Thoracic aorta (tissue), 2 donors: ENCODE results near the gene BICC1. TPM values are rescaled to one million over a fixed set of nuclear protein-coding genes. Genes with fewer than 3 reads are reported as not detected.
A peak's percentile ranks its signal among the peaks of the same experiment; 100 is the strongest.

Source experiments
- ATAC-seq: fragments of 150-250 bp; one replicate; pipeline ENCODE4 v1.8.0; 2017; ENCODE audit warnings: low read depth; ENCODE audit not compliant: insufficient number of reproducible peaks, low FRiP score
- DNase-seq: peaks from one replicate; pipeline ENCODE4 v3.0.0-alpha.2; 2020; ENCODE audit warnings: low spot score
- H3K27ac ChIP-seq, 2 donors: fragments of 200-600 bp; sonication (generic); 1 replicate in 1 of 2; 2 replicates in 1 of 2; pipeline ENCODE4 v1.5.1; 2016; ENCODE audit warnings: mild to moderate bottlenecking in 2 of 2, moderate library complexity in 2 of 2
- H3K27me3 ChIP-seq: fragments of 200-600 bp; sonication (generic); replicated peaks from 2 replicates; pipeline ENCODE4 v1.6.0; 2016; ENCODE audit warnings: mild to moderate bottlenecking; ENCODE audit not compliant: insufficient read depth
- H3K36me3 ChIP-seq: fragments of 200-600 bp; sonication (generic); one replicate; pipeline ENCODE4 v1.5.1; 2016
- H3K4me1 ChIP-seq, 2 donors: fragments of 200-600 bp; sonication (generic); 1 replicate in 1 of 2; 2 replicates in 1 of 2; pipeline versions ENCODE4 v1.5.1 to v1.6.0; 2016; ENCODE audit warnings: low read depth in 2 of 2, mild to moderate bottlenecking in 1 of 2; ENCODE audit not compliant: control insufficient read depth in 1 of 2
- H3K4me3 ChIP-seq: fragments of 200-600 bp; sonication (generic); 2 replicates; pipeline ENCODE4 v1.5.1; 2016; ENCODE audit warnings: mild to moderate bottlenecking
- H3K9me3 ChIP-seq: fragments of 200-600 bp; sonication (generic); 2 replicates; pipeline ENCODE4 v1.5.1; 2016
- CTCF ChIP-seq: fragments of 200-600 bp; sonication (generic); IDR thresholded peaks from one replicate; pipeline ENCODE4 v1.5.1; 2019; ENCODE audit warnings: antibody characterized with exemption
- total RNA-seq, 2 donors: library from RNA; depleted of rRNA; stranded (reverse); fragments of >200 nt; gene quantifications; one replicate each; pipeline versions ENCODE4 v1.1.0 to v1.2.3, GENCODE V29; 2016

Gene BICC1
- total RNA-seq, 2 donors from 2014 or later: 20.4 to 28.1 TPM

- H3K27ac ChIP-seq: peak overlapping the region in 1 of 2 donors; percentile 89
- no peaks in the 10 kb centered on the region for H3K36me3 ChIP-seq
- no peak overlapping the region for H3K4me3 ChIP-seq
- ATAC-seq: peak; percentile 51
- no peaks in the 10 kb centered on the region for H3K27me3 ChIP-seq
- peaks cover 31 to 51% of the 10 kb centered on the region in 2 donors for H3K4me1 ChIP-seq
- no peak for DNase-seq
- H3K9me3 ChIP-seq: no peaks in the 10 kb centered on the region
- TF ChIP-seq CTCF: no peak
Observed at GRCh38 chr10:58473976-58474375, 38.7 kb upstream of the BICC1 start.

- Histone ChIP-seq H3K4me3 (peak overlapping the region; percentile 58), H3K36me3 (no peaks in the 10 kb centered on the region), H3K27ac (peak overlapping the region; percentile 81 to 89), H3K27me3 (no peaks in the 10 kb centered on the region), H3K9me3 (no peaks in the 10 kb centered on the region), H3K4me1 (peaks cover 27 to 41% of the 10 kb centered on the region in 2 donors)
- TF ChIP-seq CTCF: no peak
- DNase-seq (no peak), ATAC-seq (no peak)
Observed at GRCh38 chr10:58475322-58476277, 37.1 kb upstream of the BICC1 start.

GRCh38 chr10:58477122-58477521 is 35.5 kb upstream of the BICC1 start:
- peak overlapping the region; percentile 33 to 89 for H3K27ac ChIP-seq
- no peak for DNase-seq

GRCh38 chr10:58477902-58478301 is 34.8 kb upstream of the BICC1 start:
- Histone ChIP-seq H3K4me1 (peaks cover 27 to 41% of the 10 kb centered on the region in 2 donors), H3K27me3 (no peaks in the 10 kb centered on the region), H3K27ac (peak overlapping the region in 1 of 2 donors; percentile 89), H3K36me3 (no peaks in the 10 kb centered on the region), H3K9me3 (no peaks in the 10 kb centered on the region), H3K4me3 (no peak overlapping the region)
- no peak for DNase-seq
- TF ChIP-seq CTCF: no peak
- ATAC-seq: no peak

More at GRCh38 chr10:58477122-58477521, 35.5 kb upstream of the BICC1 start:
- Histone ChIP-seq H3K36me3 (no peaks in the 10 kb centered on the region), H3K9me3 (no peaks in the 10 kb centered on the region), H3K4me1 (peaks cover 27 to 41% of the 10 kb centered on the region in 2 donors), H3K4me3 (no peak overlapping the region), H3K27me3 (no peaks in the 10 kb centered on the region)
- no peak for ATAC-seq
- no peak for TF ChIP-seq CTCF

- ATAC-seq: no peak
Observed at GRCh38 chr10:58479045-58479444, 33.6 kb upstream of the BICC1 start.

More at GRCh38 chr10:58479045-58479444, 33.6 kb upstream of the BICC1 start:
- no peaks in the 10 kb centered on the region for H3K27me3 ChIP-seq
- H3K4me1 ChIP-seq: peaks cover 27 to 35% of the 10 kb centered on the region in 2 donors
- no peak for TF ChIP-seq CTCF
- DNase-seq: no peak
- no peak overlapping the region for H3K4me3 ChIP-seq
- H3K36me3 ChIP-seq: no peaks in the 10 kb centered on the region
- no peaks in the 10 kb centered on the region for H3K9me3 ChIP-seq
- H3K27ac ChIP-seq: no peak overlapping the region
